Muscle of arm (tissue), 12 donors: Measurements from ENCODE around the gene GSTP1. TPM values are rescaled to one million over a fixed set of nuclear protein-coding genes. Genes with fewer than 3 reads are reported as not detected.
"Not testable (repeated sequence)": the region's sequence is repeated elsewhere in the genome, so short reads cannot be mapped to it uniquely, and the experiment has no call there.

ENCODE experiments used
- DNase-seq: peaks from one replicate; pipeline ENCODE4 v3.0.0-alpha.2; 2013
- polyA plus RNA-seq, 12 donors: library from polyadenylated mRNA; unstranded; fragments of 120-200 nt; gene quantifications; one replicate each; pipeline ENCODE4 v1.2.1, GENCODE V29; 2013; ENCODE audit not compliant: insufficient read length in 12 of 12

Gene GSTP1
- polyA plus RNA-seq, 12 donors = 195 to 377 (median 251) TPM; not detected in 1

GRCh38 chr11:67558084-67558772 is 25.4 kb upstream of the GSTP1 start:
- no peak for DNase-seq

GRCh38 chr11:67561971-67562619 is 21.5 kb upstream of the GSTP1 start:
- no peak for DNase-seq

- no peak for DNase-seq
Observed at GRCh38 chr11:67562963-67563704, 20.5 kb upstream of the GSTP1 start.

GRCh38 chr11:67563705-67564114 is 19.9 kb upstream of the GSTP1 start:
- DNase-seq = not testable (repeated sequence)

- DNase-seq = no peak
Observed at GRCh38 chr11:67564230-67564629, 19.4 kb upstream of the GSTP1 start.

GRCh38 chr11:67571443-67571842 is 12.2 kb upstream of the GSTP1 start:
- no peak for DNase-seq

GRCh38 chr11:67572305-67572704 is 11.3 kb upstream of the GSTP1 start:
- DNase-seq = no peak

GRCh38 chr11:67572747-67573419 is 10.7 kb upstream of the GSTP1 start:
- DNase-seq = no peak

- no peak for DNase-seq
Observed at GRCh38 chr11:67574938-67575337, 8.7 kb upstream of the GSTP1 start.

- no peak for DNase-seq
Observed at GRCh38 chr11:67576735-67577475, 6.7 kb upstream of the GSTP1 start.

- no peak for DNase-seq
Observed at GRCh38 chr11:67577951-67578350, 5.7 kb upstream of the GSTP1 start.

GRCh38 chr11:67581469-67581868 is 2.1 kb upstream of the GSTP1 start:
- no peak for DNase-seq

- no peak for DNase-seq
Observed at GRCh38 chr11:67582011-67582410, 1.6 kb upstream of the GSTP1 start.

GRCh38 chr11:67584205-67584880 is 731 bp downstream of the GSTP1 start:
- peak; percentile 69 for DNase-seq

GRCh38 chr11:67584881-67585873 is 1.6 kb downstream of the GSTP1 start:
- DNase-seq = no peak

- DNase-seq = no peak
Observed at GRCh38 chr11:67585911-67586310, 2.3 kb downstream of the GSTP1 start.

GRCh38 chr11:67586568-67587250 is 3.1 kb downstream of the GSTP1 start:
- no peak for DNase-seq

GRCh38 chr11:67588136-67588503 is 4.5 kb downstream of the GSTP1 start:
- no peak for DNase-seq

GRCh38 chr11:67588899-67589415 is 5.3 kb downstream of the GSTP1 start:
- not testable (repeated sequence) for DNase-seq
